Stimulated activated CD4-positive, alpha-beta T cell treated with anti-CD3 and anti-CD28 coated beads, Interleukin-12 subunit alpha, Interleukin-12 subunit beta, amount 100 ng/mL, for 24 hours (primary cell): ENCODE data around the gene PTEN.

Experiments used
- DNase-seq, 2 experiments: peaks; one replicate each; pipeline ENCODE4 v3.0.0-alpha.2; 2020; ENCODE audit warnings: low read depth in 2 of 2

Gene PTEN

GRCh38 chr10:87974130-87974529 lies 110.7 kb downstream of the PTEN start:
- no peak for DNase-seq

DNA sequence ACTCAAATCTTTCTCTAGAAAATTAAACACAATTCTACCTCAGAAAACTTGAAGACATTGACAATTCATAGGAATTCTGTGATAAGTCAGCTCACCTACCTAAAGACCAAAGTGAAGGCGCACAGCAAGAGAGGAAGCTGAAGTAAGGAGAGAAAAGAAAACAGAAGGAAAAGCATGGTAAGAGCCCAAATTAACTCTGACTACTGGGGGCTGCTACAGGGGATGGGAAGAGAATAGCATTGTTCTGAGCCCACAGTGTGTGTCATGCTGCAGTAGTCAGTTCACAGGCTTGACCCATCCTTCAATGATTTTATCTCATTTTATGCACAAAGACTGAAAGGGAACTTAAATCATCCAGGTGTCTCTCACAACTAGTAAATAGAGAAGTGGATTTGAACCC lies 111.3 kb downstream of the PTEN start:
- no peak for DNase-seq

DNA sequence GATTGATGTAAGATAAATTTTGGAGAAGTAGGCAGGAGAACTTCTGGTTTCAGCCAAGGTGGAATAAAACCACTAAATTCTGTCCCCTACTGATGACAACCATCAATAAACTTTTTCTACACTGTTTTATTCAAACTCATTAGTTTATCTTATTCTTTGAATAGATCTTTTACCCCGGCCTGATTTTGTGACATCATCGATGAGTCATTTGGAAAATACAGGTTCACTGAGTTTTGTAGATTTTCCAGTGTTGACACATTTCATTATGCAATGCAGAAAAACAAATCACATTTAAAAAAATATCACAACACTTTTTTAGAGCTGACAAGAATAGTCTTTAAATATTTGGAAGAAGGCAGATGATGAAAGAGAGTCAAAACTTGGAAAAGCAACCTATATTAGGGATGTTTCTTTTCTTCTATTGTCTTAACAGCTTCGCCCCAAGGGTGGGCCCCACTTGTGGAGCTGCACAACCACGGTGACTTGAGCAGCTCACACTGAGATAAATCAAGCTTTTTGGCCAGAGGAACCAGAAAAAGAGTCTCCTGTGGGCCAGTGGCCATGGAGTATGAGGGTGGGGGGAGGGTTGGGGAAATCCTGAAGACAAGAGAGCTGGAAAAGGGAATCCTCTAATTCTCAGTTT lies 112.8 kb downstream of the PTEN start:
- DNase-seq: no peak

- no peak for DNase-seq
Measured at GRCh38 chr10:87978166-87978565, 114.7 kb downstream of the PTEN start.

DNA sequence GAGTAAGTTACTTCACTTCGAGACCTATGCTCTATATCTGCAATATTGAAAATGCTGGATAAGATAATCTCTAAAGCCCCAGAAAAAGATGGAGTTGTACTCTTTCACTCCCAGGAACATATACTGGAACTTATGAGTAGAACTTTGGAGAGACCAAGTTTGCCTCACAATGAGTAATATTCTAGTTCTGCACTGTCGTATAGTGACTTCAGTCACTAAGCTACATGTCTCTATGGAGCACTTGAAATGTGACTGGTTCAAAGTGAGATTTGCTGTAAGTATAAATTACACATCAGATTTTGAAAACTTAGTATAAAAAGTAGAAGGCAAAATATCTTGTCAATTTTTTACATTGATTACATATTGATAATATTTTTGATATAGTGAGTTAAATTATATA lies 116.4 kb downstream of the PTEN start:
- no peak for DNase-seq

GRCh38 chr10:87983716-87984115 lies 120.3 kb downstream of the PTEN start:
- DNase-seq: no peak

DNA sequence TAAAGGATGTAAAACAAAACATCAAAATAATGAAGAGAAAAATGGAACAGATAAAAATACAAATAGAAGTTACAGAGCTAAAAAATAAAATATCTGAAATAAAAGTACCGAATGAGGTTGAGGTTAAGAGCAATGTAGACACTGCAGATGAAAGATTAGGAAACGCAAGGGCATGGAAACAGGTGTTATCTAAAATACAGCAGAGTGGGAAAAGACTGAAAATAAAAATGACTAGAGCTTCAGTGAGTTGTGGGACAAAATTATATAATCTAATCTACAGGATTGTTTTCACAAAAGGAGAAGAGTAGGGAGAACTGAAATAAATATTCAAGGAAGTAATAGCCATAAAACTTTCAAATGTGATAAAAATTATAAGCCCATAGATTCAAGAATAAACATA lies 123.8 kb downstream of the PTEN start:
- DNase-seq: no peak

- DNase-seq: no peak
Measured at GRCh38 chr10:87991946-87992345, 128.5 kb downstream of the PTEN start.

GRCh38 chr10:88004451-88004850 lies 141.0 kb downstream of the PTEN start:
- DNase-seq: no peak

- DNase-seq: no peak
Measured at GRCh38 chr10:88006261-88006660, 142.8 kb downstream of the PTEN start.

DNA sequence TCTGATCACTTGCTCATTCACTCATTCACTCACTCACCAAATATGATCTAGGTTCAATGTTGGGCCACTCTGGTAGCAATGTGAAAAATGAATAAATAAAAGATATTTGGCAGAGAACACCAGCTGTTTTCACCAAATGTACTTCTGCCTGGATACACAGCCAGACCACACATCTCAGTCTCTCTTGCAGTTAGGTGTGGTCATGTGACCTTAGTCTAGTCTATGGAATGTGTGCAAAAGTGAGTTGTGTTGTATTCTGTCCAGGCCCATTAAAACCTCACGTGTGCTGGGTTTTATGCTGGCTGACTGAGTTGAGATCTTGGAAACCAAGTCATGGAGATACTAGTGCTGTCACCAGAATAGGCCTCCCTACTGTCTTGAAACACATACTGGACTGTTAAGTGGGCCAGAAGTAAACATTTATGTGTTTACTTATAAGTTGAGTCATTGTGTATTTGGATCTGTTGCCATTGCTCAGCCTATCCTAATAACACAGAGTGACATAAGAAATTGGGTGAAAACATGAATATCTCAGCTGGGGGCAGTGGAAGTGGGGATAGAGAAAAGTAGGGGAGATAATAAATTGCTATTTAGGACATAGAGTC lies 145.5 kb downstream of the PTEN start:
- DNase-seq: no peak

DNA sequence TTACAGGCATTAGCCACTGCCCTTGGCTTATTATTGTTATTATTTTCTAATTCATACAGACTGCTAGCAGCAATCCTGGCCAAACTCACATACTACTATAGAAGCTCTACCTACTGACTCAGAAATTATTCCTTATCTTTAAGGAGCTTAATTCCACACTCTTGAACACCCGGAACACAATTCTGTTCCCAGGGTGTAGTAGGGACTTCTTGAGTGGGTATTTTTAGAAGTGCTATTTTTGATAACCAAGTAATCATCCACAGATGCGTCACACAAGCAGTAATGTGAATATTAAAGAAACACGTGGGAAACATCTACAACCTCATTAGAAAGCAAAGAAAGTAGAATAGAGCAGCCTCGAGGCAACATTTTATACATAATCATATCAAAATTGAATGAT lies 149.2 kb downstream of the PTEN start:
- DNase-seq: no peak

GRCh38 chr10:88017781-88018180 lies 154.4 kb downstream of the PTEN start:
- no peak for DNase-seq

- DNase-seq: no peak
Measured at GRCh38 chr10:88019753-88020152, 156.3 kb downstream of the PTEN start.
